Measurements from ENCODE around the gene ARMC3. TPM values are rescaled to one million over a fixed set of nuclear protein-coding genes. Genes with fewer than 3 reads are reported as not detected.
A peak's percentile ranks its signal among the peaks of the same experiment; 100 is the strongest.

The ARMC3 gene
- total and polyA plus RNA-seq, 9 of the 15 experiments (the other 6 are each of a cell fraction or from before 2014, with no cell fraction given), result 0.33 to 1.1 (median 0.62) TPM

DNA sequence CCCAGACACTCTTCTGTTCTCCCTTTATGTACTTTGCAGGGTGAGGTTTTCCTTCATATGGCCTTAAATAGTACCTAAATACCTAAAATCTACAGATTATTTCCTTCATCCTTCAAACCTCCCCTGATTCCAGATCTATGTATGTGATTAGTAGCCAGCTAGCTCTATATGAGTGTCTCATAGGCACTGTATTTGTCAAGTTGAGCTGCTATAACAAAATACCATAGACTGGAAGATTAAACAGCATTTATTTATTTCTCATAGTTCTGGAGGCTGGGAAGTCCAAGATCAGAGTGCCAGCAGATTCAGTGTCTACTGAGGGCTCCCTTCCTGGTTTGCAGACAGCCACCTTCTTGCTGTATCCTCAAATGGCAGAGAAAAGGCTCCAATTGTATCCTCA lies 106.9 kb downstream of the ARMC3 start:
- H2AFZ ChIP-seq (ENCODE audit: low read depth, low read length), result no peak overlapping the region
- DNase-seq (ENCODE audit: extremely low read depth in 1 of 4, low spot score in 3 of 4) (no peak), FAIRE-seq (no peak), ATAC-seq (no peak)
- no peak overlapping the region for H3K4me2 ChIP-seq (ENCODE audit: insufficient read depth, low read length)
- no peak overlapping the region for H3K4me3 ChIP-seq
- TF ChIP-seq ZNF12 (CRISPR knock-in tag; IDR thresholded peaks at IDR 0.05) (peak; percentile 95), SOX6 (IDR thresholded peaks at IDR 0.05) (no peak), OTX1 (CRISPR knock-in tag; IDR thresholded peaks at IDR 0.05) (no peak), THAP12 (CRISPR knock-in tag; IDR thresholded peaks at IDR 0.05) (no peak), FOS (IDR thresholded peaks at IDR 0.05; ENCODE audit: extremely low read depth, insufficient read length) (no peak), TRIM28 (IDR thresholded peaks at IDR 0.05) (0 out of 2 replicates have a peak, but pooled peaks have one; percentile 30)
- ChIA-PET POLR2A (interaction anchor here (0.8 to 1.7 kb wide), 3 partner anchors 14 to 23 kb away, joined by 5 to 6 read pairs (median 6); no protein-coding TSS in a partner anchor), CTCF (ENCODE audit: low intra/inter-chr PET ratio) (no interaction called here)
- no peak overlapping the region for H3K27ac ChIP-seq (ENCODE audit: extremely low read depth, low read depth, low read length)
- intact Hi-C loops (cut with micrococcal nuclease) (no loop called here), in situ Hi-C loops (cut with MboI) (no loop called here)
- no TSS peak for BruUV-seq (replicated peaks)
- peaks cover 0 to 7% of the 10 kb centered on the region in 2 experiments; a peak in 3 of 5 replicates for H3K4me1 ChIP-seq (replicated peaks in 1 of 2; ENCODE audit: control insufficient read depth in 2 of 2, insufficient read depth in 2 of 2, low read length in 2 of 2)
- no peaks in the 10 kb centered on the region for H3K9me1 ChIP-seq (ENCODE audit: control insufficient read depth, insufficient read depth, low read length)
- no peaks in the 10 kb centered on the region for H3K36me3 ChIP-seq (ENCODE audit: control insufficient read depth, insufficient read depth, low read length)
- no peaks in the 10 kb centered on the region for H4K20me1 ChIP-seq (replicated peaks; ENCODE audit: control insufficient read depth, insufficient read depth, low read length)
- no peak overlapping the region for H3K9ac ChIP-seq (ENCODE audit: insufficient read depth in 1 of 2, low read depth in 2 of 2, low read length in 2 of 2)
- no peaks in the 10 kb centered on the region for H3K27me3 ChIP-seq (ENCODE audit: control insufficient read depth in 2 of 2, insufficient read depth in 2 of 2, low read length in 2 of 2)
- no peaks in the 10 kb centered on the region for H3K79me2 ChIP-seq (ENCODE audit: control insufficient read depth, insufficient read depth, low read length)
- no peaks in the 10 kb centered on the region; the same call in none of the 2 replicates for H3K9me3 ChIP-seq (replicated peaks; ENCODE audit: control insufficient read depth, insufficient read depth, low read depth, low read length)

All from K562 (cell line).